Stomach (tissue), 9 donors: ENCODE measurements around the gene LRMDA. TPM values are rescaled to one million over a fixed set of nuclear protein-coding genes. Genes with fewer than 3 reads are reported as not detected.

Source experiments
- DNase-seq, 2 donors: peaks; one replicate each; pipeline versions ENCODE4 v3.0.0 to v3.0.0-alpha.2; 2013 to 2019
- H3K27ac ChIP-seq, 5 donors: fragments of 200-600 bp in 4 of 5; sonication (generic) in 4 of 5; one replicate each; pipeline ENCODE4 v1.5.1; 2013 to 2019; ENCODE audit warnings: mild to moderate bottlenecking in 1 of 5, moderate library complexity in 1 of 5
- H3K27me3 ChIP-seq, 3 donors: fragments of 200-600 bp; sonication (generic); one replicate each; pipeline ENCODE4 v1.5.1; 2017 to 2019; ENCODE audit warnings: mixed run types in 1 of 3
- H3K36me3 ChIP-seq, 4 donors: fragments of 200-600 bp; sonication (generic); 1 replicate in 3 of 4; 2 replicates in 1 of 4; pipeline ENCODE4 v1.5.1; 2016 to 2019
- H3K4me1 ChIP-seq, 4 donors: fragments of 200-600 bp; sonication (generic); one replicate each; pipeline ENCODE4 v1.5.1; 2016 to 2019
- H3K4me3 ChIP-seq, 4 donors: fragments of 200-600 bp; sonication (generic) in 3 of 4; one replicate each; pipeline ENCODE4 v1.5.1; 2016 to 2019; ENCODE audit warnings: mild to moderate bottlenecking in 1 of 4
- H3K9me3 ChIP-seq, 4 donors: fragments of 200-600 bp; sonication (generic); one replicate each; pipeline ENCODE4 v1.5.1; 2016 to 2019
- EP300 ChIP-seq: sonication (generic); formaldehyde crosslinking; IDR thresholded peaks from one replicate; pipeline ENCODE4 v1.6.1; 2017; ENCODE audit warnings: antibody characterized with exemption
- POLR2A ChIP-seq, 4 donors: fragments of 450-650 bp; IDR thresholded peaks; one replicate each; pipeline ENCODE4 v1.6.1; 2016; ENCODE audit warnings: antibody characterized with exemption in 4 of 4, control low read depth in 2 of 4, mild to moderate bottlenecking in 1 of 4, moderate library complexity in 1 of 4
- POLR2AphosphoS5 ChIP-seq, 3 donors: sonication (generic); formaldehyde crosslinking; IDR thresholded peaks; one replicate each; pipeline ENCODE4 v1.6.1; 2016; ENCODE audit warnings: antibody characterized with exemption in 3 of 3
- WGBS, 5 donors: extraction: QIAGEN DNeasy Blood & Tissue Kit in 3 of 5; methylation state at CpG; one replicate each; pipeline versions ENCODE4 v1.1.5 to v1.1.7; 2013 to 2018; 5-methylcytosine and 5-hydroxymethylcytosine counted together
- intact Hi-C: fragments of 100-400 bp; cut with DNase I; formaldehyde crosslinking; loops from one replicate; pipeline ENCODE4 v1.15.1; 2023; ENCODE audit warnings: low total_unique reads
- polyA plus RNA-seq, 3 donors: library from polyadenylated mRNA; stranded (reverse); fragments of 200-250 nt; gene quantifications; one replicate each; pipeline ENCODE4 v1.2.3, GENCODE V29; 2013
- total RNA-seq, 5 donors: library from RNA; depleted of rRNA; stranded (reverse); fragments of >200 nt; gene quantifications; one replicate each; pipeline versions ENCODE4 v1.1.0 to v1.2.3, GENCODE V29; 2014 to 2016
- TF ChIP-seq, protein P1 (sequence below), 7 experiments: fragments of 450-650 bp in 4 of 7; fragments of 200-600 bp in 3 of 7; sonication (generic) in 3 of 7; IDR thresholded peaks; one replicate each; pipeline ENCODE4 v1.5.1; 2016 to 2019; ENCODE audit warnings: antibody characterized with exemption in 7 of 7, control low read depth in 2 of 7, mild to moderate bottlenecking in 1 of 7
- donor health status: healthy with polysubstance abuse.
- donor health status: Bipolar disorder and iron deficiency.
- donor health status: healthy.

LRMDA gene
- total and polyA plus RNA-seq, 8 donors: 1.3 to 30.2 (median 13.6) TPM; not detected in 1

DNA sequence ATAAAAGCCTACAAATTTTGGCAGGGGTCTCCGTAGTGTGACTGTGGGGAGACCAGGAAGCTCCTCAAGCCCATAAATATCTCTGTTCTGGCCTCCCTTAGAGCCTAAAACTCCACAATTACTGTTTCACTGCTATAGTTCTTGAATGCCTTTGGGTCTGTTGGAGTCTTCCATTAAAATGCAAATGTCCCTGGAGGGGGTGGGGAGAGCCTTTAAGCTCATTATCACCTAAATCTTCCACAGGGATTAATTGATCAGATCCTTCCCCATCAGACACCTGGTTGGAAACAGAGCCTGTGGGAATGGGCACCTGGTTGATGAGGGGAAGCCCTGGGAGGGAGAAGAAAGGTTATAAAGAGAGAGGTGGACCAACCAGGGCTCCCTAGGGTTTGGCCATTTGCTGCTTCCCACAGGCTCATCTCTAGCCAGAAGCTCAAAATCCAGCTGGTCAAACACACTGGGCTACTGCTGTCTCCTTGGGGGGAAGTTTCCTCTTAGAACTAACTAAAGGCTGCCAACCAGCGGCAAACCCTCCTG, 718.2 kb downstream of the LRMDA start:
- WGBS, 5 donors: 67 to 83% (median 70%) methylated on average over 2 of the region's 2 CpGs
- DNase-seq: no peak
- H3K4me3 ChIP-seq: no peak overlapping the region
- intact Hi-C loops: no loop called here
- H3K36me3 ChIP-seq: no peaks in the 10 kb centered on the region
- peaks cover 9 to 26% (median 16%) of the 10 kb centered on the region in 4 donors for H3K4me1 ChIP-seq
- peak overlapping the region in 4 of 5 donors; percentile 48 to 68 (median 60) for H3K27ac ChIP-seq
- H3K9me3 ChIP-seq: peaks cover 0 to 4% (median 0%) of the 10 kb centered on the region in 4 donors
- H3K27me3 ChIP-seq: no peaks in the 10 kb centered on the region
- TF ChIP-seq, protein P1, sequence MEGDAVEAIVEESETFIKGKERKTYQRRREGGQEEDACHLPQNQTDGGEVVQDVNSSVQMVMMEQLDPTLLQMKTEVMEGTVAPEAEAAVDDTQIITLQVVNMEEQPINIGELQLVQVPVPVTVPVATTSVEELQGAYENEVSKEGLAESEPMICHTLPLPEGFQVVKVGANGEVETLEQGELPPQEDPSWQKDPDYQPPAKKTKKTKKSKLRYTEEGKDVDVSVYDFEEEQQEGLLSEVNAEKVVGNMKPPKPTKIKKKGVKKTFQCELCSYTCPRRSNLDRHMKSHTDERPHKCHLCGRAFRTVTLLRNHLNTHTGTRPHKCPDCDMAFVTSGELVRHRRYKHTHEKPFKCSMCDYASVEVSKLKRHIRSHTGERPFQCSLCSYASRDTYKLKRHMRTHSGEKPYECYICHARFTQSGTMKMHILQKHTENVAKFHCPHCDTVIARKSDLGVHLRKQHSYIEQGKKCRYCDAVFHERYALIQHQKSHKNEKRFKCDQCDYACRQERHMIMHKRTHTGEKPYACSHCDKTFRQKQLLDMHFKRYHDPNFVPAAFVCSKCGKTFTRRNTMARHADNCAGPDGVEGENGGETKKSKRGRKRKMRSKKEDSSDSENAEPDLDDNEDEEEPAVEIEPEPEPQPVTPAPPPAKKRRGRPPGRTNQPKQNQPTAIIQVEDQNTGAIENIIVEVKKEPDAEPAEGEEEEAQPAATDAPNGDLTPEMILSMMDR (IDR thresholded peaks at IDR 0.05): no peak
- TF ChIP-seq EP300 (no peak), POLR2AphosphoS5 (IDR thresholded peaks at IDR 0.05) (no peak), POLR2A (IDR thresholded peaks at IDR 0.05) (no peak)

DNA sequence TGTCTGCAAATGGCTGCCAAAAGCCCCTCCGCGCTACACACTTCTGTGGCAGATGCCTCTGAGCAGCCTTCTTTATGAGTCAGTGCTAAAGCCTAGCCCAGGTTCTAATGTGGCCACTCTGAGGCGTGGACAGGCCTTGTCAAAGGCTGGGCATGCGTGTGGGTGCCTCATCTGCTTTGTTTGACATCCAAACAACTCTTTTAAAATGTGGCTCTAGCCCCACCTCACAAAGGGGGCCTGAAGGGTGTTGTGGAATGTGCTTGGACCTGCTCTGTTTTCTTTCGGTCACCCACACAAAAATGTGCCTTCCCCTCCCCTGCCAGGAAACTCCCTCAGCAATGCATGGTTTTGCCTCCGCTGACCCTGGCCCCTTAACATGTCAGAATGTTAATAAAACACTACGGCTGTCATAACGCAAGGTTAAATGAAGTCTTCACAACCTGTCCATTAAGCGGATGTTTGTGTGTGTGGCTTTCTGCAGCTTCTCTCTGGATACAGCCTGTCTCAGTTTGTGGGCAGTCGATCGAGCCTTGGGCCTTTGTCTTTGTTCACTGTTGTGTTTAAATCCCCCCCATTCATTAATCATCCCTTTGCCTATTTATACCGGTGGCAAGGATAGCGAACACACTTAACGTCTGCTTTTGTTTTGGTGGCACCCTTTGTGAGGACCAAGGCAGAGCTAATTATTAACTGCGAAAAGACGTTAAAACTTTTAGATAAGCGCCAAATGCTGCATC, 718.9 kb downstream of the LRMDA start:
- H3K27me3 ChIP-seq: no peaks in the 10 kb centered on the region
- WGBS, 5 donors: 28 to 44% (median 41%) methylated on average over 17 of the region's 17 CpGs
- TF ChIP-seq, protein P1 (IDR thresholded peaks at IDR 0.05): no peak
- peaks cover 0 to 4% (median 0%) of the 10 kb centered on the region in 4 donors for H3K9me3 ChIP-seq
- intact Hi-C loops: no loop called here
- DNase-seq: peak; percentile 30 to 81
- peak overlapping the region; percentile 48 to 68 (median 56) for H3K27ac ChIP-seq
- no peaks in the 10 kb centered on the region for H3K36me3 ChIP-seq
- H3K4me1 ChIP-seq: peaks cover 9 to 26% (median 16%) of the 10 kb centered on the region in 4 donors
- no peak overlapping the region for H3K4me3 ChIP-seq

DNA sequence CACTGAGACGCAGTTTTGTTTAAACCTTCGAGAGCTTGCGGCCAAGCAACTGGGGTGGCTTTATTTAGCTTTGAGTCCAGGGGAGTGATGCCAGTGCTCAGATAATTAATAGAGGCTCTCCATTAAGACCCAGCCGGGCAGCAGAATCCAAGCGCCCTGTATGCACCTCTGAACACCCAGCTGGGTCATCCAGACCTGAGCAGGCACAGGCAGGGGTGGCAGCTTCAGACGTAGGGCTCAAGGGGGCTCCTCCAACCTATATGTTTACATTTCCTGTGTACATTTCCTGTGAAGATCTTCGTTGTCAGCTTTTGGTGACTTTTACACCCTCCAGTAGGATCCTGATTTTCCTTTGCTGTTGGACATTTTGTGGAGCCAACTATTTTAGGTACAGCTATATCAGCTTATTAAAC, 719.5 kb downstream of the LRMDA start:
- peak in 1 of 2 donors; percentile 32 for DNase-seq
- Histone ChIP-seq H3K4me3 (no peak overlapping the region), H3K27ac (peak overlapping the region; percentile 48 to 68 (median 56)), H3K36me3 (no peaks in the 10 kb centered on the region), H3K4me1 (peaks cover 9 to 30% (median 16%) of the 10 kb centered on the region in 4 donors), H3K9me3 (peaks cover 0 to 4% (median 0%) of the 10 kb centered on the region in 4 donors), H3K27me3 (no peaks in the 10 kb centered on the region)
- TF ChIP-seq EP300 (no peak), POLR2A (IDR thresholded peaks at IDR 0.05) (no peak), POLR2AphosphoS5 (IDR thresholded peaks at IDR 0.05) (no peak)
- TF ChIP-seq, protein P1 (IDR thresholded peaks at IDR 0.05): no peak
- WGBS, 5 donors: 22 to 52% (median 32%) methylated on average over 7 of the region's 7 CpGs
- intact Hi-C loops: no loop called here

DNA sequence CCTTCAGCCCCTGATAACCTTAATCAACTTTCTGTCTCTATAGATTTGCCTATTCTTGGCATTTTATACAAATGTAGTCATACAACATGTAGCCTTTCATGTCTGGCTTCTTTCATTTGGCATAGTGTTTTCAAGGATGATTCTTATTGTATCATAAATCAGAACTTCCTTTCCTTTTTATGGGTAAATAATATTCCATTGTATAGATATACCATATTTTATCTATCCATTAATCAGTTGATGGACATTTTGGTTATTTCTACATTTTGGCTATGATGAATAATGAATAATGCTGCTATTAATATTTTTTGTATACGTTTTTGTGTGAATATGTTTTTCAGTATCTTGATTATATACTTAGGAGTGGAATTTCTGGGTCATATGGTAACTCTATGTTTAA, 720.8 kb downstream of the LRMDA start:
- no peak for DNase-seq
- no peaks in the 10 kb centered on the region for H3K36me3 ChIP-seq
- H3K4me1 ChIP-seq: peaks cover 9 to 30% (median 16%) of the 10 kb centered on the region in 4 donors
- H3K9me3 ChIP-seq: peaks cover 0 to 4% (median 0%) of the 10 kb centered on the region in 4 donors
- H3K27me3 ChIP-seq: no peaks in the 10 kb centered on the region
- no peak overlapping the region for H3K4me3 ChIP-seq
- intact Hi-C loops: no loop called here
- 84 to 98% (median 91%) methylated on average over 1 of the region's 1 CpG for WGBS, 5 donors
- H3K27ac ChIP-seq: no peak overlapping the region
- TF ChIP-seq POLR2AphosphoS5 (IDR thresholded peaks at IDR 0.05): no peak
- TF ChIP-seq, protein P1 (IDR thresholded peaks at IDR 0.05): no peak
- no peak for TF ChIP-seq POLR2A (IDR thresholded peaks at IDR 0.05)
- no peak for TF ChIP-seq EP300
